Amniotic epithelial cell (primary cell): ENCODE measurements around the gene LUZP2.

Experiments
- DNase-seq: peaks from one replicate; pipeline ENCODE4 v3.0.0-alpha.2; 2010; ENCODE audit warnings: low read depth

LUZP2 gene

GRCh38 chr11:24635588-24636290, 138.9 kb downstream of the LUZP2 start:
- DNase-seq, result no peak

- no peak for DNase-seq
Measured at GRCh38 chr11:24636291-24636629, 139.4 kb downstream of the LUZP2 start.

- no peak for DNase-seq
Measured at GRCh38 chr11:24637520-24637919, 140.7 kb downstream of the LUZP2 start.

GRCh38 chr11:24642648-24643047, 145.8 kb downstream of the LUZP2 start:
- DNase-seq, result peak; percentile 58

GRCh38 chr11:24645563-24645962, 148.7 kb downstream of the LUZP2 start:
- DNase-seq, result no peak

- no peak for DNase-seq
Measured at GRCh38 chr11:24651873-24652272, 155.0 kb downstream of the LUZP2 start.

GRCh38 chr11:24653901-24654300, 157.0 kb downstream of the LUZP2 start:
- no peak for DNase-seq

- no peak for DNase-seq
Measured at GRCh38 chr11:24661331-24661730, 164.5 kb downstream of the LUZP2 start.

GRCh38 chr11:24664399-24664798, 167.5 kb downstream of the LUZP2 start:
- DNase-seq, result no peak

GRCh38 chr11:24667353-24667968, 170.6 kb downstream of the LUZP2 start:
- no peak for DNase-seq

- no peak for DNase-seq
Measured at GRCh38 chr11:24678703-24679348, 182.0 kb downstream of the LUZP2 start.

GRCh38 chr11:24679821-24680351, 183.0 kb downstream of the LUZP2 start:
- DNase-seq, result no peak

GRCh38 chr11:24683583-24683982, 186.7 kb downstream of the LUZP2 start:
- DNase-seq, result no peak

GRCh38 chr11:24685821-24686220, 189.0 kb downstream of the LUZP2 start:
- peak; percentile 2 for DNase-seq

GRCh38 chr11:24687531-24688147, 190.8 kb downstream of the LUZP2 start:
- DNase-seq, result no peak

- DNase-seq, result no peak
Measured at GRCh38 chr11:24688981-24689380, 192.1 kb downstream of the LUZP2 start.

GRCh38 chr11:24697522-24698111, 200.8 kb downstream of the LUZP2 start:
- peak; percentile 86 for DNase-seq

- no peak for DNase-seq
Measured at GRCh38 chr11:24704716-24705115, 207.9 kb downstream of the LUZP2 start.

- DNase-seq, result no peak
Measured at GRCh38 chr11:24705474-24705873, 208.6 kb downstream of the LUZP2 start.

- peak; percentile 7 for DNase-seq
Measured at GRCh38 chr11:24708616-24709015, 211.8 kb downstream of the LUZP2 start.

GRCh38 chr11:24709928-24710565, 213.2 kb downstream of the LUZP2 start:
- DNase-seq, result no peak

- no peak for DNase-seq
Measured at GRCh38 chr11:24714601-24715000, 217.7 kb downstream of the LUZP2 start.
